ENCODE measurements around the gene TTC1.

- no peak for TF ChIP-seq CTCF (IDR thresholded peaks at IDR 0.05)
- TF ChIP-seq SIN3A (IDR thresholded peaks at IDR 0.05; ENCODE audit: borderline replicate concordance, insufficient read depth, low read depth, low read length): no peak
These were observed 45.1 kb downstream of the TTC1 start for GRCh38 chr5:160054047-160054446.

Measured in Panc1 (cell line).